ENCODE data around the gene SPPL2A. TPM values are rescaled to one million over a fixed set of nuclear protein-coding genes. Genes with fewer than 3 reads are reported as not detected.

Gene SPPL2A
- total and polyA plus RNA-seq, 10 of the 15 experiments (the other 5 are each of a cell fraction or from before 2014, with no cell fraction given): 11.3 to 83.8 (median 44.0) TPM

- Histone ChIP-seq H3K9me3 (replicated peaks; ENCODE audit: control insufficient read depth, insufficient read depth, low read length) (no peaks in the 10 kb centered on the region), H4K20me1 (ENCODE audit: control insufficient read depth, insufficient read depth) (no peaks in the 10 kb centered on the region), H3K27ac (ENCODE audit: control insufficient read depth, insufficient read depth) (no peak overlapping the region), H2AFZ (ENCODE audit: control insufficient read depth, low read depth, low read length) (no peak overlapping the region), H3K4me3 (no peak overlapping the region), H3K9ac (ENCODE audit: control insufficient read depth, insufficient read depth, low read length) (no peak overlapping the region), H3K36me3 (ENCODE audit: control insufficient read depth in 2 of 2, insufficient read depth in 2 of 2, low read length in 1 of 2) (no peaks in the 10 kb centered on the region), H3K27me3 (replicated peaks in 1 of 2; ENCODE audit: control insufficient read depth in 2 of 2, insufficient read depth in 2 of 2, low read length in 1 of 2) (no peaks in the 10 kb centered on the region), H3K4me1 (ENCODE audit: control insufficient read depth, insufficient read depth, low read length) (no peaks in the 10 kb centered on the region), H3K4me2 (ENCODE audit: control insufficient read depth, insufficient read depth) (no peak overlapping the region), H3K79me2 (ENCODE audit: control insufficient read depth, insufficient read depth, low read length) (no peaks in the 10 kb centered on the region)
- POLR2A ChIA-PET: no interaction called here
- BruUV-seq (replicated peaks): no TSS peak
- SMC1A ChIA-PET (ENCODE audit: uncharacterized antibody, unreplicated experiment): no interaction called here
- CTCF ChIA-PET: interaction anchor here (1.8 kb wide), 1 partner anchor 9 kb away, joined by 5 read pairs; no protein-coding TSS in a partner anchor
- RAD21 ChIA-PET (ENCODE audit: unreplicated experiment): no interaction called here
- intact Hi-C loops (cut with micrococcal nuclease; ENCODE audit: unreplicated experiment): no loop called here
- ATAC-seq (no peak), DNase-seq (ENCODE audit: low read depth, low spot score) (no peak), FAIRE-seq (no peak)
- in situ Hi-C loops (cut with MboI): no loop called here
- WGBS (ENCODE audit: insufficient coverage, insufficient replicate concordance, low lambda C conversion rate, missing lambda C conversion rate): 77% methylated on average over 5 of the region's 5 CpGs
- TF ChIP-seq BMI1 (IDR thresholded peaks at IDR 0.05; ENCODE audit: borderline replicate concordance) (no peak), PKNOX1 (IDR thresholded peaks at IDR 0.05) (no peak), YBX1 (IDR thresholded peaks at IDR 0.05) (no peak), MLLT1 (IDR thresholded peaks at IDR 0.05) (no peak), FOXK2 (IDR thresholded peaks at IDR 0.05) (no peak), MXI1 (IDR thresholded peaks at IDR 0.05; ENCODE audit: low read depth, low read length) (no peak), USF2 (IDR thresholded peaks at IDR 0.05; ENCODE audit: borderline replicate concordance, low read depth, low read length) (no peak), CHD1 (IDR thresholded peaks at IDR 0.05; ENCODE audit: low read depth, low read length) (no peak), POLR2A (IDR thresholded peaks at IDR 0.05; ENCODE audit: low read depth, low read length) (no peak), ZSCAN29 (IDR thresholded peaks at IDR 0.05) (no peak), ESRRA (IDR thresholded peaks at IDR 0.05; ENCODE audit: low read length) (no peak), BCL3 (IDR thresholded peaks at IDR 0.05; ENCODE audit: borderline replicate concordance, insufficient read depth, low read depth, low read length, poor library complexity, severe bottlenecking) (no peak), WRNIP1 (IDR thresholded peaks at IDR 0.05; ENCODE audit: borderline replicate concordance, low read depth, low read length) (no peak), ZBTB33 (IDR thresholded peaks at IDR 0.05) (no peak), HDAC2 (IDR thresholded peaks at IDR 0.05) (no peak), KDM1A (IDR thresholded peaks at IDR 0.05; ENCODE audit: borderline replicate concordance) (no peak), NBN (IDR thresholded peaks at IDR 0.05) (no peak)
Observed at GRCh38 chr15:50808728-50809127, 43.2 kb upstream of the SPPL2A start.

Measured in GM12878 (cell line).